ENCODE data around the gene RCN1. TPM values are rescaled to one million over a fixed set of nuclear protein-coding genes. Genes with fewer than 3 reads are reported as not detected.

Gene RCN1
- total RNA-seq = 10 to 100 TPM; 26.2 to 27.7 TPM

- ChIA-PET POLR2A (interaction anchor here (1.3 kb wide), 1 partner anchor 11 kb away, joined by 7 read pairs; no protein-coding TSS in a partner anchor), CTCF (interaction anchor here (1.3 kb wide), 1 partner anchor 85 kb away, joined by 3 read pairs; no protein-coding TSS in a partner anchor)
- DNase-seq (peak; percentile 55), ATAC-seq (peak; percentile 72)
- intact Hi-C loops (cut with micrococcal nuclease) = no loop called here
- Mint-ChIP-seq H3K36me3 (ENCODE audit: low read depth) (peaks cover 14% of the 10 kb centered on the region), H3K27me3 (peaks cover 18% of the 10 kb centered on the region), H3K4me3 (peak within 1 kb of the TSS; percentile 82), H3K27ac (peak within 1 kb of the TSS; percentile 90), H3K9me3 (no peaks in the 10 kb centered on the region), H3K4me1 (ENCODE audit: low read depth) (peaks cover 35% of the 10 kb centered on the region)
- TF ChIP-seq, protein P1, sequence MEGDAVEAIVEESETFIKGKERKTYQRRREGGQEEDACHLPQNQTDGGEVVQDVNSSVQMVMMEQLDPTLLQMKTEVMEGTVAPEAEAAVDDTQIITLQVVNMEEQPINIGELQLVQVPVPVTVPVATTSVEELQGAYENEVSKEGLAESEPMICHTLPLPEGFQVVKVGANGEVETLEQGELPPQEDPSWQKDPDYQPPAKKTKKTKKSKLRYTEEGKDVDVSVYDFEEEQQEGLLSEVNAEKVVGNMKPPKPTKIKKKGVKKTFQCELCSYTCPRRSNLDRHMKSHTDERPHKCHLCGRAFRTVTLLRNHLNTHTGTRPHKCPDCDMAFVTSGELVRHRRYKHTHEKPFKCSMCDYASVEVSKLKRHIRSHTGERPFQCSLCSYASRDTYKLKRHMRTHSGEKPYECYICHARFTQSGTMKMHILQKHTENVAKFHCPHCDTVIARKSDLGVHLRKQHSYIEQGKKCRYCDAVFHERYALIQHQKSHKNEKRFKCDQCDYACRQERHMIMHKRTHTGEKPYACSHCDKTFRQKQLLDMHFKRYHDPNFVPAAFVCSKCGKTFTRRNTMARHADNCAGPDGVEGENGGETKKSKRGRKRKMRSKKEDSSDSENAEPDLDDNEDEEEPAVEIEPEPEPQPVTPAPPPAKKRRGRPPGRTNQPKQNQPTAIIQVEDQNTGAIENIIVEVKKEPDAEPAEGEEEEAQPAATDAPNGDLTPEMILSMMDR (IDR thresholded peaks at IDR 0.05) = no peak
Measured at GRCh38 chr11:32090545-32091370, at the start of gene RCN1. Gene RCN1, plus strand, starts transcription at chr11:32091074. Its CDS starts 123 bp downstream, at chr11:32091197.

DNA sequence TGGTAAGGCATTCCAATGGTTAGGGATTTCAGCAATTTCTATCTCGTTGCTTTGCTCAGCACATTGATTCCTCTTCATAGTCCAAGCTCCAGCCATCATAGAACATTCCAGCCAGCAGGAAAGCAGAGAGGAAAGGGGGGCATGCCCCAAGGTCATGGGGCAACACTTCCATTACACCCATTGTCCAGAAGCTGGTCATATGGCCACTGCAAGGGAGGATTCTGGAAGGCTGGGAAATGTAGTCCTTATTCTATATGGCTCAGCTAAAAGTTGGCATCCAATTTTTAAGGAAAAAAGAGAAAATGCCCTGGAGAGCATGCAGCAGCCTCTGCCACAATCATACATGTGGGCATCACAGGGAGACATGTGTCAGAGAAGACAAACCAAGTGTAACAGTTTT lies 47.1 kb upstream of the RCN1 start:
- ChIA-PET CTCF (interaction anchor here (0.9 to 1.4 kb wide), 2 partner anchors 8 to 132 kb away, joined by 3 to 5 read pairs; no protein-coding TSS in a partner anchor), POLR2A (no interaction called here)
- Mint-ChIP-seq H3K27ac (no peak overlapping the region), H3K9me3 (no peaks in the 10 kb centered on the region), H3K4me3 (no peak overlapping the region), H3K36me3 (ENCODE audit: low read depth) (no peaks in the 10 kb centered on the region), H3K27me3 (peaks cover 20% of the 10 kb centered on the region), H3K4me1 (ENCODE audit: low read depth) (no peaks in the 10 kb centered on the region)
- no peak for ATAC-seq
- TF ChIP-seq, protein P1 (IDR thresholded peaks at IDR 0.05) = no peak
- intact Hi-C loops (cut with micrococcal nuclease) = no loop called here
- no peak for DNase-seq

DNA sequence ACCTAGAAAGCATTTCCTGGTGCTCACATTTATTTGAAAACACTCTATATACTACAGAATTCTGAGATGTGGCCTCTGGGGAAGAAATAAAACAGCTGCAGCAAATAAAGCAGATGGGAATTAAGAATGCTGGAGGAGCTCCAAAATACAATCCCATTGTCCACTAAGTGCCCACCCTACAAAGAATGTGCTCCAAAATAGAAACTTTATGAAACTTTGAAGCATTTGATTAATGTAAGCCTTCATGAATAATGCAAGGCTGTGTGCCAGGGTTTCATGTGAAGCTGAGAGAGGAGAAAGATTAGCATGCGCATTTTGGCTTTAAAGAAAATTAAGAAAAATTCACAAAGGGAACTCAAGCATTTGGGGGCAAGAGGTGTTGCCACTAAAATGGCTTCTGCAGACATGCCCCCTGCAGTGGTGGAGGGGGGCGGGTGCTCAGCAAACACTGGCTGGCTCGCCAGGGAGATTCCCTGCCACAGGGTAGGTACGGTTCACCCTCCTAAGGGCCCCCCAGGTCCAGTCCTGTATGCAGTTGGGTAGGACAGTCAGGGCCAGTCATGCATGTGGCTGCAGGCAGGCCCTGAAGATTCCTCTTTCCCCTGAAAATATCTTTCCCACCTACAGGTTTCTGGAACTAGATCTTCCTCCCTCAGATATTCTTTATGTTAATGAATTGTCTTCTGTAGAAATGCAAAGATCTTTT lies 46.6 kb upstream of the RCN1 start:
- Mint-ChIP-seq H3K4me1 (ENCODE audit: low read depth) (no peaks in the 10 kb centered on the region), H3K9me3 (no peaks in the 10 kb centered on the region), H3K27me3 (peaks cover 21% of the 10 kb centered on the region), H3K36me3 (ENCODE audit: low read depth) (no peaks in the 10 kb centered on the region), H3K27ac (no peak overlapping the region), H3K4me3 (no peak overlapping the region)
- ChIA-PET CTCF (no interaction called here), POLR2A (no interaction called here)
- intact Hi-C loops (cut with micrococcal nuclease) = no loop called here
- TF ChIP-seq, protein P1 (IDR thresholded peaks at IDR 0.05) = no peak
- DNase-seq (no peak), ATAC-seq (no peak)

GRCh38 chr11:32045456-32045855 lies 45.4 kb upstream of the RCN1 start:
- TF ChIP-seq, protein P1 (IDR thresholded peaks at IDR 0.05) = no peak
- no peak overlapping the region for H3K4me3 Mint-ChIP-seq
- peaks cover 24% of the 10 kb centered on the region for H3K27me3 Mint-ChIP-seq
- POLR2A ChIA-PET = no interaction called here
- no peaks in the 10 kb centered on the region for H3K4me1 Mint-ChIP-seq (ENCODE audit: low read depth)
- no peaks in the 10 kb centered on the region for H3K9me3 Mint-ChIP-seq
- no peaks in the 10 kb centered on the region for H3K36me3 Mint-ChIP-seq (ENCODE audit: low read depth)
- DNase-seq = no peak
- no peak overlapping the region for H3K27ac Mint-ChIP-seq
- intact Hi-C loops (cut with micrococcal nuclease) = no loop called here
- no peak for ATAC-seq
- CTCF ChIA-PET = interaction anchor here (0.7 kb wide), 1 partner anchor 128 kb away, joined by 3 read pairs; no protein-coding TSS in a partner anchor

Measured in activated CD8-positive, alpha-beta T cell treated with anti-CD3 and anti-CD28 coated beads for 36 hours (primary cell).